ENCODE data around the gene CFAP45.
A peak's percentile ranks its signal among the peaks of the same experiment; 100 is the strongest.

The CFAP45 gene

GRCh38 chr1:159843459-159843858 lies 56.5 kb downstream of the CFAP45 start:
- TF ChIP-seq CTCF (IDR thresholded peaks at IDR 0.05; ENCODE audit: poor library complexity, severe bottlenecking), result no peak
- no peaks in the 10 kb centered on the region for H3K27me3 ChIP-seq (ENCODE audit: insufficient read depth, poor library complexity, severe bottlenecking)
- no peaks in the 10 kb centered on the region for H3K4me1 ChIP-seq (ENCODE audit: insufficient read depth, poor library complexity, severe bottlenecking)
- no peak overlapping the region for H3K27ac ChIP-seq (ENCODE audit: poor library complexity, severe bottlenecking)
- peak; percentile 40; the same call in 1 of the 3 replicates for ATAC-seq (ENCODE audit: low read depth)
- no peaks in the 10 kb centered on the region for H3K36me3 ChIP-seq (ENCODE audit: low read depth)
- DNase-seq (ENCODE audit: low spot score), result no peak
- no peaks in the 10 kb centered on the region for H3K9me3 ChIP-seq (ENCODE audit: severe bottlenecking)
- H3K4me3 ChIP-seq (ENCODE audit: severe bottlenecking), result no peak overlapping the region

DNA sequence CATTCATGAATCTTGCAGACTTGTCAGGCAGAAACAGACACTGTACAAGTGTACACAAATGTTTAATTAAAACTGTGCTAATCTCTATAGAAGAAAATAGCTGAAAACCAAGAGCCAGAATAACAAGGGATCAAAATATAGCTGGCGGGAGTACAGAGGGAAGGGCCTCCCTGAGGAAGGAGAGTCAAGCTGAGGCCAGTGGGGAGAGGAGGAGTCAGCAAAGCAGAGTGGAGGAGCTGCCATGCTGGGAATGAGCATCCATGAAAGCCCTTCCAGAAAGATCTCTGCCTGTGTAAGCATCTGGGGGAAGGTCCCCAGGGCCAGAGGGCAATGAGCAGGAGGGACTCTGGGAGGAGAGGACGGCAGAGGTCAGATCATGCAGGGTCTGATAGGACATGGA lies 58.2 kb downstream of the CFAP45 start:
- no peak for TF ChIP-seq CTCF (IDR thresholded peaks at IDR 0.05; ENCODE audit: poor library complexity, severe bottlenecking)
- H3K4me1 ChIP-seq (ENCODE audit: insufficient read depth, poor library complexity, severe bottlenecking), result no peaks in the 10 kb centered on the region
- H3K27me3 ChIP-seq (ENCODE audit: insufficient read depth, poor library complexity, severe bottlenecking), result no peaks in the 10 kb centered on the region
- H3K9me3 ChIP-seq (ENCODE audit: severe bottlenecking), result no peaks in the 10 kb centered on the region
- H3K27ac ChIP-seq (ENCODE audit: poor library complexity, severe bottlenecking), result no peak overlapping the region
- H3K36me3 ChIP-seq (ENCODE audit: low read depth), result no peaks in the 10 kb centered on the region
- no peak for DNase-seq (ENCODE audit: low spot score)
- no peak overlapping the region for H3K4me3 ChIP-seq (ENCODE audit: severe bottlenecking)
- no peak for ATAC-seq (ENCODE audit: low read depth)

DNA sequence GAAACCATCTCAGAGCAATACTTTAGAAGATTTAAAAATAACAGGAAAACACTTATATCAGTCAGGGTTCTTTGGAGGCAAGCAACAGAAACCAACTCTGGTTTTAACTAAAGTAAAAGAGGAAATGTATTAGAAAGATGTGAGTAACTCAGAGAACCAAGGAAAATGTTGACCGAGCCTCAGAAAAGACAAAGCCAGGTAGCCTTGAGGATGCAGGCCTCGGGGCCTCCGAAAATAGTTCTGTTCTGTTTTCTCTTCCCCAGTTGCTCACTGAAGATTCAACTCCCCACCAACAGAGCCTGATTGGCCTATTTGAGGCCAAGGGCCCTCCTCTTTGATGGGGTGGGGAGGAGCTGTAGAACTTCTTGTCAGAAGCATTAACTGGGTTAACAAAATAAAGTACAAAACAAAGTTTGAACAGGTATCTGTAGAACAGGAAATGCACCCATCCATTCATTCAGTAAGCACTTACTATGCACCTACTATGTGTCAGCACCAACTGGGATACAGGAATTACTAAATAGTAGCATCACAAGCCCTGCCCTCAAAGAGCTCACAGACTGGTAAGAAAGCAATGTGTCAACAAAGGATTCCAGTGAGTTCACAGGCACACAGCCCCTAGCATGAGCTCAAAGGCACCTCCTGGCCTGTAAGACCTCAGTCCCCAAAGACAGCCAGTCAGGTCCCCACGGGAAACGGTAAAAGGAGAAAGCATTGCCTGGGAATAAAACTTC lies 60.7 kb downstream of the CFAP45 start:
- H3K36me3 ChIP-seq (ENCODE audit: low read depth), result no peaks in the 10 kb centered on the region
- no peak overlapping the region for H3K4me3 ChIP-seq (ENCODE audit: severe bottlenecking)
- no peak for TF ChIP-seq CTCF (IDR thresholded peaks at IDR 0.05; ENCODE audit: poor library complexity, severe bottlenecking)
- H3K27ac ChIP-seq (ENCODE audit: poor library complexity, severe bottlenecking), result no peak overlapping the region
- H3K9me3 ChIP-seq (ENCODE audit: severe bottlenecking), result no peaks in the 10 kb centered on the region
- H3K4me1 ChIP-seq (ENCODE audit: insufficient read depth, poor library complexity, severe bottlenecking), result no peaks in the 10 kb centered on the region
- H3K27me3 ChIP-seq (ENCODE audit: insufficient read depth, poor library complexity, severe bottlenecking), result no peaks in the 10 kb centered on the region
- no peak for DNase-seq (ENCODE audit: low spot score)
- no peak for ATAC-seq (ENCODE audit: low read depth)

DNA sequence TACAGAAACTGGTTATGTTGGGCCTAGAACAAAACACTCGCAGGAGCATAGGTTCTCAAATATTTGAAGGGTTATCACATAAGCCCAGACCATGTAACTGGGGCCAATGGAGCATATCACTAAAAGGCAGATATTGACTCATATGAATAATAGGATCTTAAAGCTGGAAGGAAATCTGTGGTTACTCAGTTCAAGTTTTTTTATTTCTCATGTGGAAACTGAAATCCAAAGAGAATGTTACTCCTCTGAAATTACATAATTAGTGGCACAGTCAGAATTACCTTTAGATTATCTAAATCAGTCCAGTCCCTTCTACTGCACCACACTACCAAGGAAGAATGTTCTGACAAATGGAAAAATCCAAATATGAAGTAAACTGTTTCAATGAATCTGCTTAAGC lies 61.2 kb downstream of the CFAP45 start:
- Histone ChIP-seq H3K9me3 (ENCODE audit: severe bottlenecking) (no peaks in the 10 kb centered on the region), H3K27ac (ENCODE audit: poor library complexity, severe bottlenecking) (no peak overlapping the region), H3K36me3 (ENCODE audit: low read depth) (no peaks in the 10 kb centered on the region), H3K4me1 (ENCODE audit: insufficient read depth, poor library complexity, severe bottlenecking) (no peaks in the 10 kb centered on the region), H3K4me3 (ENCODE audit: severe bottlenecking) (no peak overlapping the region), H3K27me3 (ENCODE audit: insufficient read depth, poor library complexity, severe bottlenecking) (no peaks in the 10 kb centered on the region)
- no peak for TF ChIP-seq CTCF (IDR thresholded peaks at IDR 0.05; ENCODE audit: poor library complexity, severe bottlenecking)
- DNase-seq (ENCODE audit: low spot score) (no peak), ATAC-seq (ENCODE audit: low read depth) (no peak)

GRCh38 chr1:159835862-159836525 lies 64.0 kb downstream of the CFAP45 start:
- DNase-seq (ENCODE audit: low spot score) (no peak), ATAC-seq (ENCODE audit: low read depth) (no peak)
- no peak overlapping the region for H3K27ac ChIP-seq (ENCODE audit: poor library complexity, severe bottlenecking)
- no peaks in the 10 kb centered on the region for H3K4me1 ChIP-seq (ENCODE audit: insufficient read depth, poor library complexity, severe bottlenecking)
- peak; percentile 24 for TF ChIP-seq CTCF (IDR thresholded peaks at IDR 0.05; ENCODE audit: poor library complexity, severe bottlenecking)
- no peaks in the 10 kb centered on the region for H3K27me3 ChIP-seq (ENCODE audit: insufficient read depth, poor library complexity, severe bottlenecking)
- no peaks in the 10 kb centered on the region for H3K9me3 ChIP-seq (ENCODE audit: severe bottlenecking)
- H3K4me3 ChIP-seq (ENCODE audit: severe bottlenecking), result no peak overlapping the region
- H3K36me3 ChIP-seq (ENCODE audit: low read depth), result no peaks in the 10 kb centered on the region

Data from RWPE2 (cell line).